CD14-positive monocyte (primary cell): Measurements from ENCODE around the gene PABPN1L. TPM values are rescaled to one million over a fixed set of nuclear protein-coding genes. Genes with fewer than 3 reads are reported as not detected.

Experiments used
- DNase-seq, 3 donors: peaks; one replicate each; pipeline ENCODE4 v3.0.0-alpha.2; 2011 to 2022
- H2AFZ ChIP-seq: 2 replicates; pipeline ENCODE4 v1.6.0; 2012; ENCODE audit warnings: mild to moderate bottlenecking, low read depth, low read length, inconsistent platforms; ENCODE audit not compliant: insufficient read depth, poor library complexity, severe bottlenecking
- H3K27ac ChIP-seq, 2 donors: 1 replicate in 1 of 2; 2 replicates in 1 of 2; pipeline ENCODE4 v1.5.1; 2012 to 2013; ENCODE audit warnings: low read length in 2 of 2, control low read depth in 1 of 2, inconsistent platforms in 1 of 2, low read depth in 1 of 2, mild to moderate bottlenecking in 1 of 2
- H3K27me3 ChIP-seq, 2 donors: one replicate each; pipeline versions ENCODE4 v1.6.0 to v1.6.1; 2011 to 2013; ENCODE audit warnings: low read length in 2 of 2; ENCODE audit not compliant: control insufficient read depth in 2 of 2, insufficient read depth in 2 of 2
- H3K36me3 ChIP-seq, 2 donors: replicated peaks in 1 of 2; 1 replicate in 1 of 2; 2 replicates in 1 of 2; pipeline versions ENCODE4 v1.5.1 to v1.6.1; 2012 to 2013; ENCODE audit warnings: low read length in 2 of 2, control low read depth in 1 of 2, inconsistent platforms in 1 of 2, mild to moderate bottlenecking in 1 of 2; ENCODE audit not compliant: insufficient read depth in 2 of 2, control insufficient read depth in 1 of 2
- H3K4me1 ChIP-seq, 2 donors: 1 replicate in 1 of 2; 2 replicates in 1 of 2; pipeline versions ENCODE4 v1.5.1 to v1.6.1; 2012 to 2013; ENCODE audit warnings: low read length in 2 of 2, control low read depth in 1 of 2, inconsistent platforms in 1 of 2, mild to moderate bottlenecking in 1 of 2, moderate library complexity in 1 of 2; ENCODE audit not compliant: insufficient read depth in 2 of 2, control insufficient read depth in 1 of 2
- H3K4me2 ChIP-seq: replicated peaks from 2 replicates; pipeline ENCODE3; 2012; ENCODE audit warnings: low read length, moderate library complexity, mild to moderate bottlenecking; ENCODE audit not compliant: poor library complexity, severe bottlenecking; ENCODE audit errors: extremely low read depth
- H3K4me3 ChIP-seq, 3 experiments: fragments of 200-600 bp in 1 of 3; sonication (generic) in 1 of 3; replicated peaks in 1 of 3; 1 replicate in 2 of 3; 2 replicates in 1 of 3; pipeline ENCODE4 v1.5.1; 2011 to 2013; ENCODE audit warnings: low read length in 3 of 3, mild to moderate bottlenecking in 3 of 3, control low read depth in 2 of 3, low read depth in 2 of 3, inconsistent platforms in 1 of 3, moderate library complexity in 1 of 3
- H3K79me2 ChIP-seq: 2 replicates; pipeline ENCODE4 v1.6.0; 2012; ENCODE audit warnings: mild to moderate bottlenecking, control low read depth, inconsistent platforms, low read length, moderate library complexity; ENCODE audit not compliant: insufficient read depth
- H3K9ac ChIP-seq: 2 replicates; pipeline ENCODE4 v1.6.0; 2017; ENCODE audit warnings: low read length, mild to moderate bottlenecking; ENCODE audit not compliant: insufficient read depth, poor library complexity, severe bottlenecking
- H3K9me3 ChIP-seq, 2 donors: replicated peaks in 1 of 2; 1 replicate in 1 of 2; 2 replicates in 1 of 2; pipeline versions ENCODE4 v1.5.1 to v1.6.1; 2012 to 2013; ENCODE audit warnings: low read length in 2 of 2, control low read depth in 1 of 2; ENCODE audit not compliant: control insufficient read depth in 1 of 2, insufficient read depth in 1 of 2
- H4K20me1 ChIP-seq: 2 replicates; pipeline ENCODE4 v1.6.0; 2012; ENCODE audit warnings: mild to moderate bottlenecking, low read length, control low read depth, moderate library complexity; ENCODE audit not compliant: insufficient read depth
- H3K27ac Mint-ChIP-seq, 7 donors: one replicate each; pipeline ENCODE4 v1.8.0; 2020; ENCODE audit warnings: mild to moderate bottlenecking in 7 of 7, mixed read lengths in 7 of 7, moderate library complexity in 6 of 7, inconsistent platforms in 2 of 7
- H3K27me3 Mint-ChIP-seq, 3 donors: one replicate each; pipeline ENCODE4 v1.8.0; 2021 to 2022; ENCODE audit warnings: low read depth in 3 of 3, mild to moderate bottlenecking in 3 of 3, mixed read lengths in 3 of 3, moderate library complexity in 3 of 3, inconsistent platforms in 1 of 3
- H3K36me3 Mint-ChIP-seq, 2 donors: one replicate each; pipeline ENCODE4 v1.8.0; 2020; ENCODE audit warnings: mixed read lengths in 2 of 2, inconsistent platforms in 1 of 2, mild to moderate bottlenecking in 1 of 2
- H3K4me1 Mint-ChIP-seq: one replicate; pipeline ENCODE4 v1.8.0; 2020; ENCODE audit warnings: mild to moderate bottlenecking, mixed read lengths
- H3K4me3 Mint-ChIP-seq, 2 donors: one replicate each; pipeline ENCODE4 v1.8.0; 2020; ENCODE audit warnings: mild to moderate bottlenecking in 2 of 2, mixed read lengths in 2 of 2, moderate library complexity in 1 of 2
- H3K9me3 Mint-ChIP-seq, 7 donors: one replicate each; pipeline ENCODE4 v1.8.0; 2020 to 2022; ENCODE audit warnings: mixed read lengths in 7 of 7, mild to moderate bottlenecking in 6 of 7, moderate library complexity in 6 of 7, inconsistent platforms in 2 of 7
- WGBS: methylation state at CpG from one replicate; pipeline ENCODE4 v1.1.5; 2013; ENCODE audit warnings: missing lambda C conversion rate; ENCODE audit not compliant: insufficient coverage; 5-methylcytosine and 5-hydroxymethylcytosine counted together
- intact Hi-C, 2 donors: fragments of 100-400 bp; cut with micrococcal nuclease; formaldehyde crosslinking; loops; one replicate each; pipeline versions ENCODE4 v1.15.0 to v1.15.1; 2023
- polyA plus RNA-seq, 3 donors: library from polyadenylated mRNA; depleted of rRNA in 1 of 3; unstranded in 2 of 3; stranded (reverse) in 1 of 3; fragments of 300-500 nt in 2 of 3; fragments of >200 nt in 1 of 3; fragmentation: Illumina TruSeq in 2 of 3; gene quantifications; 1 replicate in 2 of 3; 2 replicates in 1 of 3; pipeline ENCODE4 v1.2.3, GENCODE V29; 2012 to 2021
- TF ChIP-seq, protein P1 (sequence below): fragments of 200-600 bp; IDR thresholded peaks from one replicate; pipeline ENCODE4 v1.8.0; 2022; ENCODE audit warnings: antibody characterized with exemption, mild to moderate bottlenecking

PABPN1L gene
- polyA plus RNA-seq, 3 donors = 0.39 TPM; not detected in 2

DNA sequence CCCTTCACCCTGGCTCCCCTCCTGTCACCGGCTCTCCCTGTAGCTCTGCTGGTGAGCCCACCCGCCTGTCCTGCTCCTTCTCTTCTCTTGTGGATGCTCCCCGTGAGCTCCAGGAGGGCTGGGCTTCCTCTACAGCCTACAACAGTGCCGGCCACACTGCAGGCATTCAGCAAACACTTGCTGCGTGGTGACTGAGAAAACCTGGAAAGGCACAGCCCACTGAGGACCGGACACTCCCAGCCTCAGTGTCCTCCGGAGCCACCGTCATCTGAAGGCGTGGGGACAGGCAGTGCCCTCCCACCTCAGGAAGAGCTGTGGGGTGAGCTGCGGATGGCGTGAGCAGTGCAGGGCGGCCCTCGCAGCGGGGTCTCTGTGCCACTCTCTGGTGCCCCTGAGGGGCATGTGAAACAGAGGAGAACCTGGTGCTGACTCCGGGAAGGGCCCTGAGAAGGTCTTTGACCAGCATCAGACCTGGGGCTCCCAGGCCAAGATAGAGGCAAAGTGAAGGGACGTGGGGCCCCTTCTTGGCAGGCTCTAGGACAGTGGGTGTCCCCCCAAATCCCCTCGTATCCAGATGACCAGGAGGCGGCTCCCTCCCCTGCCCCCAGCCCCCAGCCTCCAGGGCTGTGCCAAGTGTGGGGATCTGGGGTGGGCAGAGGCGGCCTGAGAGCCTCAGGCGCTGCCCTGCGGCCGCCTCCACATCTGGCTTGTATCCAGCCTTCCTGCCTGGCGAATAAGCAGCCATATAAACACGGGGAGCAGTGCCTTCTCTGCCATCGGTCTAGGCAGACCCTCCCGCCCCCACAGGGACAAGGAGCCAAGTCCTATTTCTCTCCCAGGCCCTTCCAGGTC, 44.0 kb upstream of the PABPN1L start:
- Histone ChIP-seq H3K9ac (no peak overlapping the region), H4K20me1 (peaks cover 99% of the 10 kb centered on the region), H3K27me3 (no peaks in the 10 kb centered on the region), H2AFZ (no peak overlapping the region), H3K4me3 (no peak overlapping the region), H3K79me2 (peaks cover 75% of the 10 kb centered on the region), H3K9me3 (peaks cover 0 to 9% of the 10 kb centered on the region in 2 donors), H3K27ac (no peak overlapping the region), H3K4me1 (peaks cover 0 to 8% of the 10 kb centered on the region in 2 donors), H3K36me3 (peaks cover 9 to 38% of the 10 kb centered on the region in 2 donors), H3K4me2 (no peak overlapping the region)
- Mint-ChIP-seq H3K36me3 (peaks cover 14 to 35% of the 10 kb centered on the region in 2 donors), H3K27me3 (no peaks in the 10 kb centered on the region), H3K4me1 (peaks cover 5% of the 10 kb centered on the region), H3K4me3 (no peak overlapping the region), H3K27ac (peak overlapping the region in 1 of 7 donors; percentile 69), H3K9me3 (peaks cover 0 to 4% (median 2%) of the 10 kb centered on the region in 7 donors)
- TF ChIP-seq, protein P1, sequence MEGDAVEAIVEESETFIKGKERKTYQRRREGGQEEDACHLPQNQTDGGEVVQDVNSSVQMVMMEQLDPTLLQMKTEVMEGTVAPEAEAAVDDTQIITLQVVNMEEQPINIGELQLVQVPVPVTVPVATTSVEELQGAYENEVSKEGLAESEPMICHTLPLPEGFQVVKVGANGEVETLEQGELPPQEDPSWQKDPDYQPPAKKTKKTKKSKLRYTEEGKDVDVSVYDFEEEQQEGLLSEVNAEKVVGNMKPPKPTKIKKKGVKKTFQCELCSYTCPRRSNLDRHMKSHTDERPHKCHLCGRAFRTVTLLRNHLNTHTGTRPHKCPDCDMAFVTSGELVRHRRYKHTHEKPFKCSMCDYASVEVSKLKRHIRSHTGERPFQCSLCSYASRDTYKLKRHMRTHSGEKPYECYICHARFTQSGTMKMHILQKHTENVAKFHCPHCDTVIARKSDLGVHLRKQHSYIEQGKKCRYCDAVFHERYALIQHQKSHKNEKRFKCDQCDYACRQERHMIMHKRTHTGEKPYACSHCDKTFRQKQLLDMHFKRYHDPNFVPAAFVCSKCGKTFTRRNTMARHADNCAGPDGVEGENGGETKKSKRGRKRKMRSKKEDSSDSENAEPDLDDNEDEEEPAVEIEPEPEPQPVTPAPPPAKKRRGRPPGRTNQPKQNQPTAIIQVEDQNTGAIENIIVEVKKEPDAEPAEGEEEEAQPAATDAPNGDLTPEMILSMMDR = no peak
- WGBS = 89% methylated on average over 19 of the region's 26 CpGs
- intact Hi-C loops = no loop called here
- DNase-seq = no peak

DNA sequence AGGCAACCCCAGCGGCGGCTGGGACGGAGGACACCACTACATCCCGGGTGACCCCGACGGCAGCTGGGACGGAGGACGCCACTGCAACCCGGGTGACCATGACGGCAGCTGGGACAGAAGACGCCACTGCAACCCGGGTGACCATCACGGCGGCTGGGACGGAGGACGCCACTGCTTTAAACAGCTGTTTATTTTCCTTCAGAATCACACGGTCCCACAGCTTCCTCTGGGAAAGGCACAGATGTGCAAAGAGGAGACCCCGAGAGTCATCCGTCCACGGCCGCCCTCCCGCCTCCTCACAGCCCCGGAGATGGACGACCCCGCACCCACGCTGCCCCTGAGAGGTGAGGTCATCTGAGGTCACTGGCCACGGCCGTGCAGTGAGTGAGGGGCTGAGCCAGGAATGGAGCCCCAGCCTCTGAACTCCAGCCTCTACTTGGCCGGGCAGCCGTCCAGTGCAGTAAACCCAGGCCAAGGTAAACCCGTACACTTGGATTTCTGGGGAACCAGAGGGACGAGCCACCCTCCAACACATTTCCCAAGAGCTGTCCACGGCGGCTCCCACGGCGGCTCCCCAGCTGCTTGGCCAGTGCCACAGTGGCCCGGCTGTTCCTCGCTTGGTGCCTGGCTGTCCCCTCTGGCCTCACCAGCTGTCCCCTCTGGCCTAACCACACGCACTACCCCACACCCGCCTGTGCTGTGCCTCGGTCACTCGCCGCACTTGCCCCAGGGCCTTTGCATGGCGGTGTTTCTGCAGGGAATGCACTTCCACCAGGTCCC, 43.2 kb upstream of the PABPN1L start:
- peaks cover 0 to 9% of the 10 kb centered on the region in 2 donors for H3K9me3 ChIP-seq
- peaks cover 100% of the 10 kb centered on the region for H4K20me1 ChIP-seq
- H3K4me1 ChIP-seq = peaks cover 0 to 8% of the 10 kb centered on the region in 2 donors
- 96% methylated on average over 38 of the region's 44 CpGs for WGBS
- H3K27ac Mint-ChIP-seq = no peak overlapping the region
- H3K4me3 Mint-ChIP-seq = no peak overlapping the region
- H3K36me3 Mint-ChIP-seq = peaks cover 14 to 35% of the 10 kb centered on the region in 2 donors
- peaks cover 9 to 37% of the 10 kb centered on the region in 2 donors for H3K36me3 ChIP-seq
- no peaks in the 10 kb centered on the region for H3K27me3 Mint-ChIP-seq
- H3K79me2 ChIP-seq = peaks cover 78% of the 10 kb centered on the region
- H3K27me3 ChIP-seq = no peaks in the 10 kb centered on the region
- intact Hi-C loops = no loop called here
- no peak overlapping the region for H3K27ac ChIP-seq
- H3K4me1 Mint-ChIP-seq = peaks cover 9% of the 10 kb centered on the region
- DNase-seq = no peak
- no peak overlapping the region for H3K4me2 ChIP-seq
- TF ChIP-seq, protein P1 = no peak
- no peak overlapping the region for H3K4me3 ChIP-seq
- H3K9ac ChIP-seq = no peak overlapping the region
- peaks cover 0 to 4% (median 2%) of the 10 kb centered on the region in 7 donors for H3K9me3 Mint-ChIP-seq
- no peak overlapping the region for H2AFZ ChIP-seq
